WERI-Rb-1 (cell line): Measurements from ENCODE around the gene AKAP6.

Experiments used
- DNase-seq: peaks from one replicate; pipeline ENCODE4 v3.0.0-alpha.2; 2020
- H3K27ac ChIP-seq: fragments of 250-450 bp; sonication (Bioruptor Pico); 2 replicates; pipeline ENCODE4 v1.5.1; 2020; ENCODE audit warnings: mild to moderate bottlenecking, moderate library complexity
- H3K27me3 ChIP-seq: fragments of 250-450 bp; sonication (Bioruptor Pico); 2 replicates; pipeline ENCODE4 v1.5.1; 2021; ENCODE audit warnings: mild to moderate bottlenecking, low read depth, moderate library complexity; ENCODE audit not compliant: insufficient read depth, severe bottlenecking
- H3K36me3 ChIP-seq: fragments of 250-450 bp; sonication (Bioruptor Pico); 2 replicates; pipeline ENCODE4 v1.5.1; 2020; ENCODE audit warnings: mild to moderate bottlenecking, moderate library complexity
- H3K4me3 ChIP-seq: 2 replicates; pipeline ENCODE4 v1.5.1; 2011; ENCODE audit warnings: low read depth, mild to moderate bottlenecking, control low read depth, low read length
- H3K9me3 ChIP-seq: fragments of 250-450 bp; sonication (Bioruptor Pico); 2 replicates; pipeline ENCODE4 v1.5.1; 2021; ENCODE audit warnings: mild to moderate bottlenecking, moderate library complexity; ENCODE audit not compliant: severe bottlenecking
- CTCF ChIP-seq: IDR thresholded peaks from 2 replicates; pipeline ENCODE4 v1.5.1; 2011; ENCODE audit warnings: low read depth, mild to moderate bottlenecking, control low read depth, inconsistent platforms, low read length

AKAP6 gene

DNA sequence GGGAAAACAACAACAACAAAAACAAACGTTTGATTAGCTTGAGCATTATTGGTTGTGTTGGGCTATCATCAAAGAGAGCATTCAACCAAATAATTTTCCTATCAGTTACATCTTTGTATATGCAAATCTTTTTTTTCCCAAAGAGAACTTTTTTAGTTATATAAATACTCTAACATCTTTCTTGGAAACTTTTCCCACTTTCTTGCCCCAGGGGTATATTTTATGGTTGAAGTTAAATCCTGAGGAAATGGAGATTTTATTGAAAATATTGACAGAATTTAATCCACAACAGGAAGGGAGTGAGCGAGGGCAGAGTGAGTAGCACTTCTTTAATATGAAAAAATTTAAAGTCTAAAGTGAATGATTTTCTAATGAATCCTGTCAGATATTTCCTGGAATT is 488.7 kb downstream of the AKAP6 start:
- H3K4me3 ChIP-seq: no peak overlapping the region
- H3K36me3 ChIP-seq: no peaks in the 10 kb centered on the region
- H3K9me3 ChIP-seq: no peaks in the 10 kb centered on the region
- no peak for DNase-seq
- no peaks in the 10 kb centered on the region for H3K27me3 ChIP-seq
- H3K27ac ChIP-seq: no peak overlapping the region
- TF ChIP-seq CTCF: no peak

DNA sequence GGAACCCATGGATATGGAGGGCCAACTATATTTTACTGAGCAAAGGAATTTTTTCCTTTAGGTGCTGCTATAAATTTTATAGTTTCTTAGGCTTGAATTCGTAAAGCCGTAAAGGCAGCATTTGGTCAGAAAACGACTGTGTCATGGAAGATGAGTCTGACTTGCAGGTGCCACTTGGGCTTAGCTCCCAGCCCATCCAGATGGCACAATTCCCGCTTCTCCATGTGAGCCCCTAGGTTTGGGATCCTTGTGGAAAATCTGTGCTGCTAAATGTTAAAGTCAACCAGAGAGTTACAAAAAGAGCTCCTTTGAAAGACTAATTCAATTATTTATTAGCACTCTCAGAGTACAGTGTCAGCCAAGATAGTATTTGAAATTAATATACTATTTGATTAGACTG is 489.5 kb downstream of the AKAP6 start:
- no peaks in the 10 kb centered on the region for H3K27me3 ChIP-seq
- no peak overlapping the region for H3K27ac ChIP-seq
- no peak for DNase-seq
- no peak for TF ChIP-seq CTCF
- H3K4me3 ChIP-seq: no peak overlapping the region
- no peaks in the 10 kb centered on the region for H3K36me3 ChIP-seq
- no peaks in the 10 kb centered on the region for H3K9me3 ChIP-seq

- no peak overlapping the region for H3K4me3 ChIP-seq
- no peak for TF ChIP-seq CTCF
- no peak for DNase-seq
- H3K27ac ChIP-seq: no peak overlapping the region
- H3K36me3 ChIP-seq: no peaks in the 10 kb centered on the region
- H3K9me3 ChIP-seq: no peaks in the 10 kb centered on the region
- no peaks in the 10 kb centered on the region for H3K27me3 ChIP-seq
Measured at GRCh38 chr14:32820181-32820580, 491.1 kb downstream of the AKAP6 start.

DNA sequence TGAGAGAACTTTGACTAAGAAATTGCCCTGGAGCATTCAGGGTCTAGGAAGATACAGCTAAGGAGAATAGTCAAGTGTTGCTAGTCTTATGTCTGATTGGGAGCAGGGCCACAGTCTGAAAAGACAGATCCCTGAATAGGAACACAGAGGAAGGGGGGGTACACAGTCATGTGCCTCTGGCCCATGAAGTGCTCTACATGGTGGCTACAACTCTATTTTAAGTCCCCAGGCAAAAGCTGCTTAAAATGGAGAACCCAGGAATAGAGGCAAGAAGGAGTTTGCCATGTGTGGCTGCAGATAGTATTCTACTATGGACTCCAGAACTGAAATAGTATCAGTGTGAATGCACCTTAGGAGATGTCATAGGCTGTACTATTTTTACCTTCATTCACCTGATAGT is 491.6 kb downstream of the AKAP6 start:
- H3K36me3 ChIP-seq: no peaks in the 10 kb centered on the region
- H3K4me3 ChIP-seq: no peak overlapping the region
- DNase-seq: no peak
- H3K9me3 ChIP-seq: no peaks in the 10 kb centered on the region
- TF ChIP-seq CTCF: no peak
- no peaks in the 10 kb centered on the region for H3K27me3 ChIP-seq
- no peak overlapping the region for H3K27ac ChIP-seq

DNA sequence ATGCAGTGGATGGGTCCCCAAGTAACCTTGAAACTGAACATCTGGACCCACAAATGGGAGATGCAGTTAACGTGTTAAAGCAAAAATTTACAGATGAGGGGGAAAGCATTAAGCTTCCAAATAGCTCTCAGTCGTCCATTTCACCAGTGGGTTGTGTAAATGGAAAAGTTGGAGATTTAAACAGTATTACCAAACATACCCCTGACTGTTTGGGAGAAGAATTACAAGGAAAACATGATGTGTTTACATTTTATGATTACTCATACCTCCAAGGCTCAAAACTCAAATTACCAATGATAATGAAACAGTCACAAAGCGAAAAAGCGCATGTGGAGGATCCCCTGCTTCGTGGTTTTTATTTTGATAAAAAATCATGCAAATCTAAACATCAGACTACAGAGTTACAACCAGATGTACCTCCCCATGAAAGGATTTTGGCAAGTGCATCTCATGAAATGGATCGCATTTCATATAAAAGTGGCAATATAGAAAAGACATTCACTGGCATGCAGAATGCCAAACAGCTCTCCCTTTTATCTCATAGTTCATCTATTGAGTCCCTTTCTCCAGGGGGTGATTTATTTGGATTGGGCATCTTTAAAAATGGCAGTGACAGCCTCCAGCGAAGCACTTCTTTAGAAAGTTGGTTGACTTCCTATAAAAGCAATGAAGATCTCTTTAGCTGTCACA is 493.0 kb downstream of the AKAP6 start:
- TF ChIP-seq CTCF: no peak
- Histone ChIP-seq H3K36me3 (no peaks in the 10 kb centered on the region), H3K27ac (no peak overlapping the region), H3K4me3 (no peak overlapping the region), H3K27me3 (no peaks in the 10 kb centered on the region), H3K9me3 (no peaks in the 10 kb centered on the region)
- no peak for DNase-seq

- no peaks in the 10 kb centered on the region for H3K9me3 ChIP-seq
- H3K27me3 ChIP-seq: no peaks in the 10 kb centered on the region
- no peaks in the 10 kb centered on the region for H3K36me3 ChIP-seq
- TF ChIP-seq CTCF: no peak
- no peak overlapping the region for H3K4me3 ChIP-seq
- no peak overlapping the region for H3K27ac ChIP-seq
- no peak for DNase-seq
Measured at GRCh38 chr14:32823706-32824105, 494.6 kb downstream of the AKAP6 start.
